EH (cell line): ENCODE results near the gene PRKCD.
"Not testable (repeated sequence)": the region's sequence is repeated elsewhere in the genome, so short reads cannot be mapped to it uniquely, and the experiment has no call there.

ENCODE experiments used
- DNase-seq: peaks from one replicate; pipeline ENCODE4 v3.0.0-alpha.2; 2015; ENCODE audit warnings: low read depth

The PRKCD gene

DNA sequence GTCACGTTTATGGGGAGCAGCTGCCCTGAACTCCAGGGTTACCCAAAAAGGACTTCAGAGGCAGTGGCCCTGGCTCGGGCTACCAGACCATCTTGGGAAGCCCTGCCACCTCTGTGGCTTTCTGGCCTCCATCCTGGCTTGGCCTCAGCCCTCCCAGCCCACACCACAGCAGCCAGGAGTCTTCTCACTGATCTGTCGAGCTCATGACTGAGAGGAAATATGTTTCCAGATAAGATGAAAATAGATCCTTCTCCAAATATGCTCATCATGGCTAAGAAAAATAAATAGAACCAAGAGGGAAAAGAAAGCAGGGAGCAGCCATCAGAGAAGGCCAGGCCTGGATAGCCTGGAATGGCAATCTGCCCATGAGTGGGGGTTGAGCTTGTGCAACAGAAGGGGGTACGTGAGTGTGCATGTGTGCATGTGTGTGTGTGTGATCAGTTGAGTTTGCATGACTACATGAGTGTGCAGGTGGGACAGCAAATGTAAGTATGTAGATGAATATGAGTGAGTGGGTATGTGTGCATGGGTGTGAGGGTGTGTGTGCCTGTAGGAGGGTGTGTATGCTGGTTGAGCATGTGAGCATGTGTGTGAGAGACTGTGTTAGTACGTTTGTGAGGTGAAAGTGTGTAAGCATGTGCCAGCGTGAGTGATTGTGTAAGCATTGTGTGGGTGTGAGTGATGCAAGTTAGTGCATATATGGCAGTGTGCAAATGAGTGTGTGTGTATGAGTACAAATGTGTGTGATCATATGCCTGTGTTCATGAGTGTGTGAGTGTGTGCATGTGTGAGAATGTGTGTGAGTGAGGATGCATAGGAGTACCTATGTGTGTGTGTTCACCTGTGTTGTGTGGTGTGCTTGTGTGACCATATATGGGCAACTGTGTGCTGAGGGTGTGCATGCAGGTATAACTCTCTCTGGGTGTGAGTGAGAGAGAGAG lies 20.8 kb upstream of the PRKCD start:
- peak; percentile 52 for DNase-seq

DNA sequence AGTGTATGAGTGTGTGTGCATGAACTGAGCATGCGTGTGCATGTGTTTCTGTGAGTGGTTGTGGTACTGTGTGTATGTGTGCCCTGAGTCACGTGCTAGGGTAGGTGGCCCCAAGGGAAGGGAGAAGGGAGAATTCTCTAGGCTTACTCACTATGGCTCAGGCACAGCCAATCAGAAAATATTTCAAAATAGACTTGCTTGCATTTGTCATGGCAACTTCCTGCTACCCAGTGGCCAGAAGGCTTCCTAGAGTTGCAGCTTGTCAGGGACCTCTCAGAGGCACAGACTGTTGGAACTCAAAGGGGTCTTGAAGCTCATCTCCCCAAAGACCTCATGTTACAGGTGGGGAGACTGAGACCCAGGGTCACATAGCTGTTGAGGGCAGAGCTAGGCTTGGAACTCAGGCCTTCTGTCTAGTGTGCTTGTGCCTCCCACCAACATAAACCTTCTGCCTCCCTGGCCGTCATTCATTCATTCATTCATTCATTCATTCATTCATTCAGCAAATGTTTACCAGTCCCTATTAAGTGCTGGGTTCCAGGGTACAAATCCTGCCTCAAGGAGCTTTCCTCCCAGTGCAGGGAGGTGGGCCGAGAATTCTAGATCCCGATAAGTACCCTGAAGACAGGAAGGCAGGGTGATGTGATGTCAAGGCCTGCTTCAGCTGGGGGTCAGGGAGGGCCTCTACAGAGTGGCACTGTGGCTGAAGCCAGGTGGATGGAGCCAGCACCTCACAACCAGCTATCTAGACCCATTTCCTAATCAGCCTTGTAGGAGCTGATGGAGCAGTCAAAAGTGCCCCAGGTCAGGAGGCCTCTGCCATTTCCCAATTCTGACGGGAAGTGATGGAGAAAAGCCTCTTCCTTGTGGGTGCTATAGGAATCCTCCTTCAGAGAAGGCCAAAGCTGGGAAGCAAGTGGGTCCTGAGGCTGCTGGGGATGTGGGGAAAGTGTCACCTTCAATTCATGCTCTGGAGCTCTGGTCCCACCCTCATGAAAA lies 19.9 kb upstream of the PRKCD start:
- peak; percentile 76 for DNase-seq

DNA sequence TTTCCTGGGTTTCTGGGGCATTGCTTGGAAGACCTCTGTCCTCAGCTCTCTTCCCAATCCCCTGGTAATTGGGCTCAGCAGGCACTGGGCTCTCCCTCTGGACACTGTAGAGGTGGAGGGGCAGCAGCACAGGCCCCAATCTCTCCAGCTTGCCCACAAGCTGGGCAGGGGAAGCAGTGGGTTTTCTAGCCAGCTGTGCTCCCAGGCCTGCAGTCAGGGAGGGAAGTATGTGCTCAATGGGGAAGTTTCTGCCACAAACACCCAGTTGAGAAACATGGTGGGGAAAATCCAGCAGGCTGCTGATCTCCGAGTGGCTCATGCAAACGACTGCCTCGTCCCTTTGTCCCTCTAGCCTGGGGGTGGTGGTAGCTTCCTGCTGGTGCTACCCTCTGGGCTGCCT lies 18.0 kb upstream of the PRKCD start:
- DNase-seq: no peak

- no peak for DNase-seq
Observed at GRCh38 chr3:53144446-53144845, 16.6 kb upstream of the PRKCD start.

DNA sequence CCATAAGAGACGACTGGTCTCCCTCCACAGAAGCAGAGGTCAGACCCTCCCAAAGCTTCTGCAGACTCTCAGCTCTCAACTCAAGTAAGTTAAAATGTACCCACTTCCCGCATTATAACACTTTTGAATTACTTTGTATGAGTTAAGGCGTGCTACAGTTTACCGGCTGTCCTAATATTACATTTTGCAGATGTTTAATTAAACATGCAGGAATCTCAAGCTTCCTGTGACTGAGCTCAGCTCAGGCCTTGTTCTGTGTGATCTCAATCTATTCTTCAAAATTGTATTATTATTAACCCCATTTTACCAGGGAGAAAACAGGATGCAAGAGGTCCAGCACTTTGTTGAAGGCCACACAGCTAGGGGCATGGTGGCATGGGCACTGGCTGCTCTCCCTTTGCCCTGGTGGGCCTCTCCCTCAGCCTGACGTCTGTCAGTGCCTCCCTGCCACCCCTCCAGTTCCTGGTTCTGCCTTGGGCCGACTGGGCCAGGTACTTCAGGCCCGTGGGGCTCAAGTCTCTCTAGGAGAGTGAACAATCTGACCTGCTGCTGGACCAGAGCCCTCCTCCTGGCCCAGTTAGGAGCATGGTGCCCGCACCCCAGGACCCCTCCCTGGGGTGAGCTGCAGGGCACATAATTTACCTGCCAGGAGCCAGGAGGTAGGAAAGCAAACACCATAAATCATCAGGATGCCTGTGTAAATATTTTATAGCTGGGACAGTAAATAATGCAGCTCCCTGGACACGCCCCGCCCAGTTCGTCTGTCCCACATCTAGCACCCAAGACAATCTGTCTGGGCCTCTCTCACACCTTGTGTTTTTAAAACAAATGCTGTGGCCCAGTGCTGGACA lies 15.9 kb upstream of the PRKCD start:
- DNase-seq: no peak

GRCh38 chr3:53145713-53146080 lies 15.3 kb upstream of the PRKCD start:
- DNase-seq: no peak

GRCh38 chr3:53146319-53146891 lies 14.6 kb upstream of the PRKCD start:
- DNase-seq: no peak

DNA sequence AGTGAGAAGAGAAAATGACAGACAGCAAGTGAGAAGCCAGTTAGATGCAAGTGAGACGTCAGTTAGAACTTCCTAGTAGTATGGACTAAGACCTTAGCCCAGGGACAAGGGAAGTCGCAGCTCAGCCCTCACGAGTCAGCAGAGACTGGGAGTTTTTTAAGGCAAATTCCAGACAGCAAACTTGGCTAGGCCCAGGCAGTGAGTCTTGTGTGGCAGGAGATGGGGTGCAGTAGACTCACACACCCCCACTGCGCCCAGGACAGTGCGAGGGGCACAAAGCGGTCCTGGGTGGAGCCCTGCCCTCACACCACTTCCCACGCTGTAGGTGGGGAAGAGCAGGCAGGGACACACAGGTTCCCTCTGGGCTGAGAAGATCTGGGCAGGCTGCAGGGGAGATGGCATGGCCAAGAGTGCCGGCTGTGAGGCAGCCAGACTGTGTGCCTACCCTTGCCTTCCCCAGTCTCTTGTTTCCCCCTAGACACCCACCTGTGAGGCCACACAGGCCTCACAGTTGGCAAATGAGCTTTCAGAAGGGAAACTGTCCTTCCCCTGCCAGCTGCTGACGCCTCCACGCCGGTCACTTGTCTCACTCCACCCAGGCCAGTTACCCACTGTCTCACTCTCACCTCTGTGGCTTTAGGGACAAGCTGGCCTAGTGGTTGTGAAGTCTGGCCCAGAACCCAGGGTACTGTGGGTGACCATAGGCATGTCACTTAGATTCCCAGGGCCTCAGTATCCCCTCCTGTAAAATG lies 13.7 kb upstream of the PRKCD start:
- no peak for DNase-seq

DNA sequence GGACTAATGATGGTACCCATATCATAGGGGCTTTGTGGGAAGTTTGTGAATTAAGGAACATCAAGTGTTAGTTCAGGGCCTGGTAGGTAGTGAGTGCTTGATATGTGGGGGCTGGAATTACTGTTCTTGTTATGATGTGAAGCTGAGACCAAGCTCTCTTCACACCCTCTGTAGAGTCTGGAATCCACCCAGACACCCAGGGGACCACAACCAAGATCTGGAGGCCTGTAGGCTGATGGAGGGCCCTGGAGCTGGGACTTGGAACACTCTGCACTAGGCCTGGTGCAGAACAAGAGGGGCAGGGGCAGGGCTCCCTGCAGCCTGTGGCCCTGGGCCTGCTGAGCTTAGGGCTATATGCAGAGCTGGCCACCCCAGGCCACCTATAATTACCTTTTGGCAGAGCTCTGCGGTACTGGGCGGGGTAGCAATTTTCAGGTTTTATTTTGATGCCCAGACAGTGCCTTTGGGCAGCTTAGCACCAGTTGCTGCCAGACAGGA lies 13.1 kb upstream of the PRKCD start:
- no peak for DNase-seq

DNA sequence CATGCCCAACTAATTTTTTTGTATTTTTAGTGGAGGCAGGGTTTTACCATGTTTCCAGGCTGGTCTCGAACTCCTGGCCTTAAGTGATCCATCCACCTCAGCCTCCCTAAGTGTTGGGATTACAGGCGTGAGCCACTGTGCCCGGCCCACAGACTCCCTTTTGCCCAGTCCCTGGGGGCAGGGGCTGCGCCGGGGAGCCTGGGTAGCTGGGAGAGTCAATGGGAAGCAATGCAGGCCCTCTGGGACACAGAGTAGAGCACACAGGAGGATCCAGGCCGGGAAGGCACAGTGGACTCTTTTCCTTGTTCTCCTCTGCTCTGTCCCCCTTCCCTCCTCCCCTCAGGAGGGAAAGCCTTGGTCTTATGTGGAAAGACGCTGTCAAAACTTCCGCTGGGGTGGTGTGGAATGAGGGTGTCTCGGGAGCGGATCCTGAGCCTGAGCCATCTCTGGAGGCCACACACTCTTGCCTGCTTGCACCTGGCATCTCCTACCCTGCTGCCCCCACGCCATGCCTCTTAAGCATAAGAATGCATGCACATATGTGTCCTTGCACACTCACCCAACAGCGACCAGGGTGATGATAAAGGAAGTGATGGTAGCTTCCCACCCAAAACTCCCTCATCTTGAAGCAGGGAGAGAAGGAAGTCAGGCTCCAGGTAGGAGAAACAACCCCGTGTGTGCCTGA lies 11.9 kb upstream of the PRKCD start:
- no peak for DNase-seq

- DNase-seq: no peak
Observed at GRCh38 chr3:53149699-53150098, 11.3 kb upstream of the PRKCD start.

GRCh38 chr3:53150247-53151085 lies 10.5 kb upstream of the PRKCD start:
- peak; percentile 62 for DNase-seq

DNA sequence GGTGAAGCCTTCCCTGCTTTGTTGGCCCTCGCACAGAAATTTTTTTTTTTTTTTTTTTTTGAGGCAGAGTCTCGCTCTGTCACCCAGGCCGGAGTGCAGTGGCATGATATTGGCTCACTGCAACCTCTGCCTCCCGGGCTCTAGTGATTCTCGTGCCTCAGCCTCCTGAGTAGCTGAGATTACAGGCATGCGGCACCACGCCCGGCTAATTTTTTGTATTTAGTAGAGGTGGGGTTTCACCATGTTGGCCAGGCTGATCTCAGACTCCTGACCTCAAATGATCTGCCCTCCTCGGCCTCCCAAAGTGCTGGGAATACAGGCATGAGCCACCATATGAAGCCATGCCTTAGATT lies 9.9 kb upstream of the PRKCD start:
- not testable (repeated sequence) for DNase-seq

DNA sequence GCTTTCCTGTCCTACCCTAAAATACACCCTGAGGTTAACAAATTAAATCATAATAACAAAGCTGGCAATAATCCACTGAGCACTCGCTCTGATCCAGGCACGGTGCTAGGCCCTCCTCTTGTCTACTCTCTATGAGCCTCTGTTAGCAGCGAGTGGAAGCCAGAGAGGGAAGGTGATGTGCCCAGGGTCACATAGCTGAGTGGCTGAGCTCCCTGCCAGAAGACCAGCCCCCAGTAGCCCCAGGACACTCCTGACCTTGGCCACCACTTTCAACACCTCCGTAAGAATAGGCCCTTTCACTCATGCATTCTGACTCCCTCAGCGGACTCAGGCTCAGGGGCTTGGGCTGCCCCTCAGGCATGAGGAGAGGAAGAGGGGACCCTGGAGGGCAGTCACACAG lies 9.5 kb upstream of the PRKCD start:
- no peak for DNase-seq

- no peak for DNase-seq
Observed at GRCh38 chr3:53151870-53152660, 8.9 kb upstream of the PRKCD start.

GRCh38 chr3:53153264-53153823 lies 7.7 kb upstream of the PRKCD start:
- DNase-seq: no peak

GRCh38 chr3:53153980-53154379 lies 7.0 kb upstream of the PRKCD start:
- DNase-seq: no peak

- DNase-seq: no peak
Observed at GRCh38 chr3:53154881-53155285, 6.1 kb upstream of the PRKCD start.
